HG03066 (cell line): Measurements from ENCODE around the gene SCN2A.

Experiments used
- ATAC-seq: cut with Tn5 transposase; IDR thresholded peaks from one replicate; pipeline ENCODE4 v1.9.1; 2021; ENCODE audit warnings: low read depth; ENCODE audit not compliant: unreplicated experiment

Gene SCN2A

DNA sequence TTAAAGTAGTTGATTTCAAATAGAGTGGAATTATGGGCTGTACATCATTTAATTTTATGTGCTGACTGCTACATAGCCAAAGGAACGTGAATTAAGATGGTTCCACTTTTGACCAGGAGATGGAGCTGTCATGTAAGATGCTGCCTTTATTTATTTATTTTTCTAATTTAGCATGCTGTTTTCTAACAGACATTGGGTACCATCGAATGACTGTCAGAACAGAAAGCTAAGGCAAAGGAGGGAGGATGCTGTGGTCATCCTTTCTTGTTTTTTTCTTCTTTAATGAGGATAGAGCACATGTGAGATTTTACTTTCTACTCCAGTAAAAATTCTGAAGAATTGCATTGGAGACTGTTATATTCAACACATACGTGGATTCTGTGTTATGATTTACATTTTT is at the start of gene SCN2A:
Gene SCN2A, plus strand, starts transcription at position 185 of the 400 bp plus-strand sequence. CDS start 56,410 bp downstream, outside the sequence.
- peak; percentile 66 for ATAC-seq

DNA sequence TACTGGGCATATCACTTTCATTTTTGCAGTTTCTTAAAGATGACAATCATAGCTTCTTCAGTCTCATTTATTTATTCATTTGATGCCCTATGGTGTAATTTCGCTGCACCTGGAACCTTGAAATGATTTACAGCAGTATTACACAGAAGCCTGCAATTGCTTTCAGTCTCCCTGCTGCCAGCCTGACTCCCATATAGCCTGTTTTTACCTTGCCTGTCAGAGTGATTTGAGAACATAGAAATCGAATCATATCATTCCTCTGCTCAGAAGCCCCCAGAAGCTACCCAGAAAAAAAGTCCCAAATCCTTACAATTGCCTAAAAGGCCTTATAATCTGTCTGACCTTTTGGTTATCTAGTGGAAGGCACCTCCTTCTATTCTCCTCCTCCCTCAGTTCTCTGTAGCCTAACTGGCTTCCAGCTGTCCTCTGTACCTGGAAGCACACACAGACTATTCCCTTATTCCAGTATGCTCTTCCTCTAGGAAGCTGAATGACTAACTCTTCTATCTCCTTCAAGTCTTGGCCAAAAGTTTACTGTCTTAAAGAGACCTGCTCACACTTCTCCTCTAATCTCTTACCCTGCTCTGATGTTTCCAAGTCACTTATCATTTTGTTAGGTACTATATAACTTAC is 48.0 kb upstream of the SCN2A start:
- ATAC-seq, result no peak

DNA sequence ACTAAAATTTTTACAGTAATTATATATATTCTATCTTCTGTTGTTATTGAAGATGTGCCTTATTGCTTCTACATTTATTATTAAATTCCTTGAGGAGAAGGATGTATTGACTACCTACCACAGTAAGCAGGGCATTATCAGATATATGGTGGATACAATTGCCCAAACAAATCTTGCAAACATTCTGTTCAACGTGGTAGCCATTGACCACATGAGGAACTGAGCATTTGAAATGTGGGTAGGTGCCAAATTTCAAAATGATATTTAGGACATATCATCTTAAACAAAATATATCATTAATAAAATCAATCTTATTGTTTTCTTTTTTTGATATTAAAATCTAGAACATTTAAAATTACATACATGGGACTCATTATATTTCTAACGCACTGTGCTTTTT is 46.5 kb upstream of the SCN2A start:
- ATAC-seq, result peak; percentile 44

DNA sequence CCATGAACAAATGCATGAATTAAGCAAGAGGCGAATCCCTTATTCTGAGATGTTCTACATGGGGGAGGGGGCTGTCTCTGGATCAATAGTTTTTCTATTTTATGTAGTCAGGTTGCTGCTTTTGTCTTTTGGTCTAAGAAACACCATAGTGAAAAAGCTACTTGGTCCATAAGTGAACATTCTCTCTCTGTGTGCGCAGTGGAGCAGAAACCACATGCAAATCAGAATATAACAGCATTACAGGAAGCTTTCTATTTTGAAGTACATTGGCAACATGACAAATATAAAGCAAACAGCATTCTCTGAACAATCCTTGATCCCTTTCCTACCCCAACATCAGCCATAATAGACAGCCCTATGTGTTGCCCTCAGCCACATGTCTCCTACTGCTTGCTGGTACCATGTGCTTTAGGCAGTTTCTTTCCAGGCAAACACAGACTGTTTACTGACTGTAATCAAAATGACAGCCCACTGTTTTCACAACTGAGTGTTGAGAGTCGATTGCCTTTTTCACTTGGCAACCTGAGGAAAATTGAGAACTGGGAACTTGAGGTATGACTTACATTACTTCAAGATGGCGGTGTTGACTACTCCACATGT is 45.9 kb upstream of the SCN2A start:
- peak; percentile 97 for ATAC-seq

DNA sequence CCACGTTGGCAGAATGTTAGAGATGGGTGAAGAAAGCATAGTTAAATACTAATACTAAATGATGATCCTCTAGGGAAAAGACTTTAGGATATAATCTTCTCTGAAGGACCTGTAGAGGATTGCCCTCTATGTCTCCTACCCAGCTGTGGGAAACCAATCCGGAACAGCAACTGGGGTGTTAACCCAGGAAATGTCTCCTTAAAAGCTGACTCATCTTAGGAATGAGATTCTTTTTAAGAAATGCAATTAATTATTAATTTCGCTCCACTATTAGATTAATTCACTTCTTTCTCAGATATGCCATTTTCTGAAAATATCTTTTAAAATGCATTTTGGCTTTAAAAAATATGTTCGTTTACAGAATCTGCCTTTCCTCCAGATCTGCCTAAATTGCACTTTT is 42.8 kb upstream of the SCN2A start:
- no peak for ATAC-seq

DNA sequence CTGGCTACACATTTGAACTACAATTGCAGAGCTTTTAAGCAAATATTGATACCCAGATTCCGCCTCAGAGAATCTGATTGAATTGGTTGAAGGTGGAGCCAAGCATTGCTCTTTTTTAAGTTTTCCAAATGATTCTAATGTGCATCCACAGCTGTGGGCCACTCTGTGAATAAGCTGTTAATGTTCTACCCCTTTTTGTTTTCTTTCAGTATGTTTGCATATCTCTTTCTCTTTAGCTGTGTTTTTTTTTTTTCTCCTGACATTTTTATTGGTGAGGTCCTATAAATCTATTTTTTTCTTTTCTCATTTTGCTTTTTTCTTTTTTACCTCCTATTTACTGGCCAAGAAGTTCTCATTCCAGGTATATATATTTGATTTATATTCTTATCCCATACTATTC is 41.9 kb upstream of the SCN2A start:
- ATAC-seq, result no peak

DNA sequence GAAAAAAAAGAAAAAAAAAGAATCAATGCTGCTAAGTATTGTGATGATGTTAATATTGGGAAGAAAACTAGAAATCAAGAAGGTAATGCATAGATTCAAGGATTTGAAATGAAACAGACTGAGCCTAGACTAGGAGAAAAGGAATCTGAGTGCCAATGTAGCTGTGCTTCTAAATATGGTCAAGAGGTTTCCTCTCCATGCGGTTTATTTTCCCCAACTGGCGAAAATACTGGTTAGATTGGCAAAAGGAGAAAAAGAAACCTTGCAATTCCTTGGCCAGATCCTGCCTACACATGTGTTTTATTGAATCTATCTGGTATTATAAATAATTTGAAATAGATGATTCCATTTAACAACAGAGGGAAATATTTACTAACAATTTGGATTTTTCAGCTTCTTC is 41.0 kb upstream of the SCN2A start:
- ATAC-seq, result no peak

DNA sequence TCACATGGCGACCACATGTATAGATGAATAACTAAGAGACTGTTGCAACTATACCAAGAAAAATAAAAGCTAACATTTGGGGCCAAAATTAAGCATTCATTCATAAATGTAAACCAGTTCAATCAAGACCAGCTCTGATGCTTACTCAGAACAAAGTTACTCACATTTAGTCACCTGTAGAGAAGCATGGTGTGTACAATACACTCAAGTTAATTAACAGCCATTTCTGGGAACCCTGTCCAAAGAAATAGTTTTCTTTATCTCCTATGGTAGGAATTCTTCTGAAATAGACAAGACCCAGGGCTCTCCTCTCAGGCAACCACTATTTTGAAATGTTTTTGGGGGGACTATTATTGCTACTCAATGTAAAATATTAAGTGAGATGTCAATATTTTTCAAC is 37.0 kb upstream of the SCN2A start:
- no peak for ATAC-seq

DNA sequence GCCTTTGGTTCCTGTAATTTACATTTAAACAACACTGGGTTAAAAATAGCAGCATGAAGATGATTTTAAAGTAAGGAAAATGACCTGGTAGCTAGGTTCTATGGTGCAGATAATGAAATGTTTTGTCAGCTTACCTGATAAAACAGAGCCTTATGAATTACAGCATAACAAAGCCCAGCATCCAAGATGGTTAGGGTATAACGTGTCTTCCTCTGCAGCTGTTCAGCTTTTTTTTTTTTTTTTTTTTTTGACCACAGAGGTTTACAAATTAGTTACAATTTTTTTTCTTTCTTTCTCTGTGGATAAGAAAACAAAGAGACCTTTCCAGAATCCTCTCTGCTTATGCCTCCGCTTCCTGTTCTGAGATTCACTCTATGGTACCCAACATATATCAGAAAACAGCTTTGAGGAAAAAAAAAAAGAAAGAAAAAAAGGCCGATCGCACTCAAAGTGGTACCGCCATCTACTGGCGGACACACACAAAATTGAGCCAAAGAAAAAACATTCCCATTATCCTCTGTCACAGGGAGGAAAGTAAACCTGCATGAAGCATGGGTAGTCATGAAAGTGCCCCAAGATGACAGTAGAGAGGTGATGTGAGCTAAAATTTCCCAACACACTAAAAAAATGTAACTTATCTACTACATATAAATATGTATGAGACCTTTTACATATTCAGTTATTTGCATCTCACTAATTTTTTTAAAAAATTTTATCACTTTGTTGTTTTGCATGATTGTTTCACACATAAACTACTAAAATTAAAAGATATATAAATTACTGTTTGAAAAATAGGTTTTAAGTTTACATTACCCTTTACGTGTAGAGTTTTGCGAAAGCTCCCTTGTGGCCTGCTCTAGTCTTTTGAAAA is 35.3 kb upstream of the SCN2A start, which contains the start of gene SCN3A:
Gene SCN3A, minus strand, starts transcription at position 362 of the 871 bp plus-strand sequence. CDS start 27,656 bp downstream, outside the sequence.
- ATAC-seq, result peak; percentile 55

DNA sequence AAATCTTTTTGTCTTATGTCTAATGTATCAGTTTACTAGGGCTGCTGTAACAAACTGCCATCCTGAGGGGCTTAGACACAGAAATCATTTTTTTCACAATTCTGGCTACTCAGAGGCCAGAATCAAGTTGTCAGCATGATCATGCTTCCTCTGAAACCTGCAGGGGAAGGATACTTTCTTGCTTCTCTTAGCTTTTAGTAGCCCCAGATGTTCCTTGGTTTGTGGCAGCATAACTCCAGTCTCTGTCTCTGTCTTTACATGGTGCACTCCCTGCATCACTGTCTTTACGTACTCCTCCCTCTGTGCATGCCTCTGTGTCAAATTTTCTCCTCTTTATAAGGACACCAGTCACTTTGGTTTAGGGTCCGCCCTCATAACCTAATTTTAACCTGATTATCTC is 33.3 kb upstream of the SCN2A start:
- no peak for ATAC-seq

DNA sequence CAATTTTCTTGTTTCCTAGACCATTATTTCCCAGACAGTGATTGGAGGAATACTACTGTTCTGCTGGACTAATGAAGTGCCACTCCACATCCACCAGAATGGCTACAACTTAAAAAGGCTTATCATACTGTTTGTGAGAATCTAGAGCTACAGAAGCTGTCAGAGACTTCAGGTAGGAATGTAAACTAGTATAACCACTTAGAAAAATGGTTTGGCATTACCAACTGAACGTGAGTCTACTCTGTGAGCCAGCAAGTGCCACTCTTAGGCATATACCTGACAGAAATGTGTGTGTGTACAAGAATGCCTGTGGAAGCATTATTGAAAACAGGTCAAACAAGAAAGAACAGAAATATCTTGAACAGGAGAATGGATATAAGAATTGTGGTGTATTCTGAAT is 31.1 kb upstream of the SCN2A start:
- no peak for ATAC-seq

DNA sequence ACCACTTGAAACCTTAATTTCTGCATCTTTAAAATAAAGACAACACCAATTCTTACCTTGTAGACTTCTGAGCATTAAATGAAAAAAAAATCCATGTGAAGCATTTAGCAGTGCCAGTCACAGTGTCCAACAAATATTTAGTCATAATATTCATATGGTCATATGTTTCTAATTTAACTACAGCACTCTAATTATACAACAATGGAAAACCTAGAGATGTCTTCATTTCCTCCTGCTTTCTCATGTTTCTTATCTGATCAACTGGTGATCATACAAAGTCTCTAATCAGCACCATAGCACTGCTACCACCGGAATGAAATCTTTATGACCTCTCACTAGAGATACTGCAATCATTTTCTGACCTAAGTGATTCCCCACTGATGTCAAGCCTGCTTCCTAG is 25.1 kb upstream of the SCN2A start:
- no peak for ATAC-seq

DNA sequence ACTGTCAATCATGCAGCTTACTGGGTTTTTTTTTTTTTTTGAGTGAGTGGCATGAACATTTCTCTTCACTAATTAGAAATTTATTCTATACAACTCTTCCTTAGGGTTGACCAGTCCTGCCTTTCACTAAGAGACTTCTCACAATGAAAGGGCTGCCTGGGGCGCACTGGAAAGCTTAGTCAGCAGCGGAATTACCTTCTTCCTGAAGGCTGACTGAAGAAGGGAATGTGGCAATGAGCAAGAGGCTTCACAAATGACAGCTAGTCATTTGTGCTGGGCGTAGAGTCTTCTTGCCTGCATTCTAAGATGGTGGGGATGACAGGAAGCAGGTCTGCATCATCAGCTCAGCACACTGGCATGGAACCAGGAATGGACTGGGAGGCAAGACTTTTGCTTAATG is 19.7 kb upstream of the SCN2A start:
- ATAC-seq, result no peak

DNA sequence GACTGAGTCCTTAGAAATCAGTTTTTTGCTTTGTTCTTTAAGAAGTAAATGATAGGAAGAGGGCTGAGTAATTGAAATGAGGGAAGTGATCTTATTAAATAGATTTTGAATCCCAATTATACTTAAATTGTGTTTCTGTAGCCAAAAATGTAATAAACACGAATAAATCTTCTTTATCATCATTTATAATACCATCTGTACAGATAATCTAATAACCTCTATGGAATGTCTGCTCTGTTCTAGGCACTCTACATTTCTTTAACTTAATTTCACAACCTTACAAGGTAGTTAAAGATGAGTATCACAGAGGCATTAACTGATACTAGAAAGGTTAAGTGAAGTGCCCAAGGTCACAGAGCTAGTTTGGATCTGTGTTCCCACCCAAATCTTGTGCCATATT is 14.3 kb upstream of the SCN2A start:
- no peak for ATAC-seq

DNA sequence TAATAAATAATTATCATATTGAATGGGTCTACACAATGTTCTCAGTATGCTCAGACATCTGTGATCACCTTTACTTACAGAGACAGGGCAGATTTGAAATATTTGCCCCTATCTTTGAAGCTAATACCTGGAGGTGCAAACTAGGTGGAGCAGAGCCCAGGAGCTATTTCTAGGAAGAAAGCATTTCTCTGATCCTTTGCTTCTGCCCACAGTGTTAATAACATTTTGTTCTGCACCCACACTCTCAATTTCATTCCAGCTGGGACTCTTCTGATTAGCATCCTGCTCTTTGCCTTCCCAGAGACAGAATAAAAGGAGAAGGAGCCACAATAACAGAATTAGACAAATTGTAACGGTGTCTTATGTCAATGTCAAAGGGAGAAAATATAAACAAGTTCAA is 11.6 kb upstream of the SCN2A start:
- no peak for ATAC-seq

DNA sequence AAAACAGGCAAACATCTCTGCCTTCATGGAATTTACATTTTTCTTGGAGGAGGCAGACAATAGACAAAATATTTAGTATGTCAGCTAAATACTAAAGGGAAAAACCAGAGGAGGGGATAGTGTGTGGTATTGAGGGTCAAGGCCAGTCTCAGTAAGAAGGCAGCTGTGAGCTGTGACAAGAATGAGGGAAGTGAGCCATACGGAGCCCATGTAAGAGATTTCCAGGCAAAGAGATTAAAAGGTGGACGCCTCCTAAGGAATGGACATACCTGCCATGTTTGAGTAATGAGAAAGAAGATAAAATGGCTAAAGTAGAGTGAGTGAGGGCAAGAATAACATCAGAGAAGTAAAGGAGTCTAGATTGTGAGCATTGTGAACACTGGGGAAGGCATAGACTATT is 2.2 kb upstream of the SCN2A start:
- no peak for ATAC-seq

DNA sequence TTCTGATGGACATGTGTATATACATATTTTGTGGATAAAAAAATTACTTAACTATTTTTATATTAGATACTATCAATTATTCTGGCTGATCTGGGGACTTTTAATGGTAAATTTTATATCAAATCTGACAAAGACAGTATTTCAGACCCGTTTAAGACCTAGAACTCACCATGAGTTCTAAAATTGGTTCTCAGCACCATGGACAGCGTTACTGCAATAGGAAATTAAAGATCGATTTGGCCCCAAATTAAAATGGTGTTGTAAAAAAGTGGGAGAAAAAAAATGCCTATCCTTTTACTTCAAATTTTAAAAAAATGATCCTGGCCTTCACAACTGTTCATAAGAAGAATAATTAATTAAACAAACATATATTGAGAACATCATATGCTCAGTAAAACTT is 919 bp upstream of the SCN2A start:
- no peak for ATAC-seq

DNA sequence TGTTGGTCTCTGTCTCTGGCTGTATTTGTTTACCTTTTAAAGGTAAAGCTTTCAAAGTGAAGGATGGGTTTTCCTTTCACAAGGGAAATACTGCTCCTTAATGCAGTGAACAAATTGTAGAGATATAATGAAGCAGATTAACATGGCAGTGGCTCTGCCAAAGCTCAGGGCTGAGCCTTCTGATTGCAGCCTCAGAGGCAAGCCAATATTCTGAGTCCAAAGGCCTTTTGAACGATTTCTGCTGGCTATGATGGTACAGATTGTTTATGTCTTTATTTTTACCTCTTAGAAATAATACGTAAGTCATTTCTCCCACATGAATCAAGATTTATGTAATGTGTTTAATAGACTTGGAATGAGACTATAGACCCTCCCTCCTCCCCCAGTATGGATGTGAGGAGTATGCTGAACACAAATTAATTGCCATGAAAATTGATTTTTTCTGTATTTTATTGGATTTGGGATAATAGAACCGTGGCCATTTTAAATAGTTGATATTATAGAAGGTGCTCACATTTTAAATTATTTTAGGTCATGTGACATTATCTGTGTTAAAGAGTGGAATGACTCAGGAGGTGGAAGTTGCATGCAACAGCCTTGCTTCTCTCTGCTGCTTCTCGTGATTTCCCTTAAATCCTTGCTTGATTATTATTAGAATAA is 772 bp downstream of the SCN2A start:
- no peak for ATAC-seq

DNA sequence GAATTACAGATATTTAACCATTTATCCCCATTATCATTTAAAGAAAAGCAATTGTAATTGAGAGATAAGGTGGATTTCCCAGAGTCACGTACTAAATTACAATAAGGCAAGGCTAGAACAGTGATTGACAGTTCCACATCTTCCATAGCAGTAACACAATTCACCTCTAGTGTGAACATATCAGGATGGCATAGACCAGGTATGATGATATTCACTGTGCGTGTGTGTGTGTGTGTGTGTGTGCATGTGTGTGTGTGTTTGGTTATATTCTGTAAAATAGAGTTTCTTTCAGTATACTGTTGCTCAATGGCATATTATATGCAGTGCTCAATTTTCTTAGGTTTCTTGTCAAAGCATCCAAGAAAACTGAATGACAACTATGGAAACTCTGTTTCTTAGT is 1.7 kb downstream of the SCN2A start:
- no peak for ATAC-seq

DNA sequence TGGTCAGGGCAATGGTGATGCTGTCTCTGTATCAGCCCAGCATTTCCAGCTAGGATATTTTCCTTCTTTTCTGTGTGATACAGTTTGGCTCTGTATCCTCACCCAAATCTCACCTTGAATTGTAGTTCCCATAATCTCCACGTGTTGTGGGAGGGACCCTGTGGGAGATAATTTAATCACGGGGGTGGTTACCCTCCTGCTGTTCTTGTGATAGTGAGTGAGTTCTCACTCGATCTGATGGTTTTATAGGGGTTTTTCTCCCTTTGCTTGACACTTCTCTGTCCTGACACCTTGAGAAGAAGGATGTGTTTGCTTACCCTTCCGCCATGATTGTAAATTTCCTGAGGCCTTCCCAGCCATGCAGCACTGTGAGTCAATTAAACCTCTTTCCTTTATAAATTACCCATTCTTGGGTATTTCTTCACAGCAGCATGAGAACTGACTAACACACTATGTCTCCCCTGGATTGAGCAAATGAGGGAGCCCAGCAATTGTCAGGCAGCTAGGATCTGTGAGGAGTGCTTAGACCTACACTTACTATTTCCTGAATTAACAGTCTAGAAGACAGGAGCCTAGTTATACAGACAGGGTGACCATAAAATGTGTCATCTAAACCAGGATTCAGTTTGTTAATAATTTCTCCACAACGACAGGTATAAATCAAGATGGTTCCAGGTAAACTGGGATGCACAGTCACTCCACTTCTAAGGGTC is 6.0 kb downstream of the SCN2A start:
- ATAC-seq, result no peak
